NCI-H146 treated with DMSO at 0.1 percent for 48 hours (cell line): ENCODE measurements around the gene KNG1.
"Not testable (repeated sequence)": the region's sequence is repeated elsewhere in the genome, so short reads cannot be mapped to it uniquely, and the experiment has no call there.

Experiments
- DNase-seq: peaks from one replicate; lab custom pipeline; 2025; ENCODE audit not compliant: unreplicated experiment; lab: John Stamatoyannopoulos, UW

KNG1 gene

DNA sequence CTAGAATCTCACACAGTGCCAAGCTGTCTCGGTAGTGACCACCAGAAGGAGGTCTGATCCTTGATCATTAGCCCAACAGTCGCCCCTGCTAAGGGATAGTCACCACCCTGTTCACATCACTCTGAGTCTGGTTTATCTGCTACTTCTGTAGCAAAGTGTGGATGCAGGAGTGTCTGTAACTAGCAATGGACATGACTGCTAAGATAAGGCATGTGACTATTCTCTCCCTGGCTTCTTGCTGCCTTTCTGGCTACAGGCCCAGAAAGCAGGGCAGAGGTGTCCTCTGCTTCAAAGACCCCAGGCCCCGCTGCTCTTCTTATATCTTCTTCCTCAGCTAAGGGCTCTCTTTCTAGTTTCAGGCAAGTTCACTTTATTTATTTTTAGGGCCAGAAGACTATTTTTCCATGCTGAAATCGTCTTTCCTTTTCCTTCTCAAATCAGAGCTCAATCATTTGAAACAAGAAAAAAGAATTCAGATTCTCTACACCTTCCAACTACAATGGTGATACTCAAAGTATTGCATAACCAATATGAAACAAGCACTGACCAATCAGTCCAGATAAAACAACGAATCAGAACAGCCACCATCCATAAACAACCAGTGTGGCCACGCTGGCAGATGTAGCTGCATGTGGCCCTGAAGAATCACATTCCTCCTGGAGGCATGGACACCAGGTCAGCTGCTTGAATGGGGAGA, 8.0 kb upstream of the KNG1 start:
- DNase-seq = no peak

DNA sequence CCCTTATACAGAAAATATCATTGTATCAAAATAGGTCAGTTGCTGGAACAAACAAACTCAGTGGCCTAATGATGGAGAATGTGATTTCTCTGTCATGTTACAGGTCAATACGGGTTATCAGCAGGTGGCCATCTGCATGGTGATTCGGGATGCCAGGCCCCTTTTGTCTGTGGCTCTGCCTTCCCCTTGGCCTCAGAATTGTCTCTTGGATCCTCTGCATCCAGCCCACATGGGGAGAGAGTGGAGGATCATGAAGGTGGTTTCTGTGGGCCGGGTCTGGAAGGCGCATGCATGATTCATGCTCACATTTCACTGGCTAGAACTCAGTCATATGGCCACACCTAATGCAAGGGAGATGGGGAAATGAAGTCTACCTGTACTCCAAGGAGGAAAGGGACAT, 6.5 kb upstream of the KNG1 start:
- DNase-seq = not testable (repeated sequence)

DNA sequence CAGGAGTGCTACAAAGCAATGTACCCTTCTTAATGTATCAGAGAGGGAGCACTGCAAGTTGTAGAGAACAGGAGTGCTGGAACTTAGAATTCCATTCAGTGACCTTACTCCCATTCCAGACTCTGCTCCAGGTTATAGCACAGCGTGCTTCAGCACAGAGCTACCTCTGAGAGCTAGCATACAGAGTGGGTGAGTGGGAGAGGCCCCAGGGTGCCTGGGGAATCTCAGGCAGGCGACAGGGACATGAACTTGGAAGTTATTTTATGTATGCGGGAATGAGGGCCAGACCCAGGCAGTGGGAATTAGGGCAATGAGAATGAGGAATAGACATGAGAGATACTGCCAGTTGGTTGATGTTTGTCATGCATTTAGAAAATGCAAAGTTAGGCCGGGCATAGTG, 3.7 kb upstream of the KNG1 start:
- DNase-seq = no peak

DNA sequence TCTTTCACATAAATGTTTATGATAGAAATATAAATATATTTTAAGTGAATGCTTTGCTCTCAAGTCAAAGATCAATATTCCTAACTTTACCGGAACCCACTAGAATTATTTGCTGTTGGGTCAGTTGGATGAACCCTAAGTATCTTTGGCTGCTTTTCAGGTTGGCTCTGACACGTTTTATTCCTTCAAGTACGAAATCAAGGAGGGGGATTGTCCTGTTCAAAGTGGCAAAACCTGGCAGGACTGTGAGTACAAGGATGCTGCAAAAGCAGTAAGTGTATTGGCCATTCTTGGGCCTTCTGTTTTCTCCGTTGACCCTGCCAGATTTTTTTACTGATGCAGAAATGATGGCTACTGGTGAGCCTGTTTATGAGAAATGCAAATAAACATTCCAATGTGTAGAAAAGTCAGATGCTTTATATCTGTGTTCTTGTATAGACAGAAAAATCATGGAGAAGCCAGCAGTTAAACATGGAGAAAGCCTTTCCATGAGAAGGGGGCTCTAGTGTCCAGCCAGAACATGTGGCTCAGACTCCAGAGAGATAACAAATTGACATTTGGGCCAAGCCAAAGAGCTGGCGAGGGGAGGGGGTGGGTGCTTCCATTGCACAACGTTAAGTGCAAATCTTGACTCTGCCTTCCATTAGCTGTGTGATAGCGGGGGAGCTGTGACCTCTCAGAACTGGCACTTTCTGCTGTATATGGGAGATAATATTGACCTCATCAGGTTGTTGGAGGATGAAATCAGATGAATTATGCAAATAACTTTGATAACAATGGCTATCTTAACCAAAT, 3.0 kb downstream of the KNG1 start:
- no peak for DNase-seq

DNA sequence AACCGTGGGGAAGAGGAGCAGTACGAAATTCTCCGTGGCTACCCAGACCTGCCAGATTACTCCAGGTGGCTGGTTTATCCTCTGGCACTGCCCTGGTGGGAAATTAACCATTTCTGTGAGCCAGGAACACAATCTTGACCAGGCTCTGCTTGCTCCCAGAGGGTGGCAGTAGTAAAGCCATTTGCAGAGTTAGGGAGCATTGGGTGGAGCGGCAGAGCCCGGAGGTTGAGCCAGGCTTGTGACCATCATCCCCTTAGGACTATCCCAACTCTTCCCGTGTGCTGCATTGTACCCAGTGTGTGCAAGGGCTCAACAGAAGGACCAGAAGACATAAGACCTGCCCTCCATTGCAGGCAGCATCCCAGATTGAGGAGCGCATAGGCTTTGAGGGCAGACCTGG, 5.3 kb downstream of the KNG1 start:
- DNase-seq = no peak

DNA sequence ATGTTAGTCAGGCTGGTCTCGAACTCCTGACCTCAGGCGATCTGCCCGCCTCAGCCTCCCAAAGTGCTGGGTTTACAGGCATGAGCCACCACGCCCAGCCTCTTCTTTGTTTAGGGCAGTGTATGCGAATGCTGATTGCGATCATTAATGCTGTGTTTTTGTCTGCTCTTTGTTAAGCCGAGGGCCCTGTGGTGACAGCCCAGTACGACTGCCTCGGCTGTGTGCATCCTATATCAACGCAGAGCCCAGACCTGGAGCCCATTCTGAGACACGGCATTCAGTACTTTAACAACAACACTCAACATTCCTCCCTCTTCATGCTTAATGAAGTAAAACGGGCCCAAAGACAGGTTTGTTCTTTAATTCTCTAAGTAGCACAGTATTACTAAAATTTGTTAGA, 7.8 kb downstream of the KNG1 start:
- no peak for DNase-seq

DNA sequence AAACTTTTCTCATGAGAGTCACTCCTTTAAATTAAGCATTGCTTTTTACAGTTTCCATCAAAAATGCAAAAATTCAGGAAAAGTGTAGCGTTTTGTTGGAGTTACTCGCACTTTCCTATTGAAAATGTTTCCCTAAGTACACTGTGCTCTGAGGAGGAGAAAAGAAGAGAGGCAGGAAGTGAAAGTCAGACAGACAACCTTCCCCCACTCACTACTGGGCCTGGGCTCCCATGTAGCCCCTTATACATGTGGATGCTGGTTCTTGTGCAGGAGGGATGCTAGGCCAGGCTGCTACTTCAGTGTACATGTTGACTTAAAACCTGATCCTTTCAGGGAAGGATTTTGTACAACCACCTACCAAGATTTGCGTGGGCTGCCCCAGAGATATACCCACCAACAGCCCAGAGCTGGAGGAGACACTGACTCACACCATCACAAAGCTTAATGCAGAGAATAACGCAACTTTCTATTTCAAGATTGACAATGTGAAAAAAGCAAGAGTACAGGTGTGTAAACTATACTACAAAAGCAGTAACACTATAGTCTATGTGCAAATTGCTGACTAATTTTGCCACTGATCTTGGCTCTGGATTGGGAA, 15.1 kb downstream of the KNG1 start:
- no peak for DNase-seq

DNA sequence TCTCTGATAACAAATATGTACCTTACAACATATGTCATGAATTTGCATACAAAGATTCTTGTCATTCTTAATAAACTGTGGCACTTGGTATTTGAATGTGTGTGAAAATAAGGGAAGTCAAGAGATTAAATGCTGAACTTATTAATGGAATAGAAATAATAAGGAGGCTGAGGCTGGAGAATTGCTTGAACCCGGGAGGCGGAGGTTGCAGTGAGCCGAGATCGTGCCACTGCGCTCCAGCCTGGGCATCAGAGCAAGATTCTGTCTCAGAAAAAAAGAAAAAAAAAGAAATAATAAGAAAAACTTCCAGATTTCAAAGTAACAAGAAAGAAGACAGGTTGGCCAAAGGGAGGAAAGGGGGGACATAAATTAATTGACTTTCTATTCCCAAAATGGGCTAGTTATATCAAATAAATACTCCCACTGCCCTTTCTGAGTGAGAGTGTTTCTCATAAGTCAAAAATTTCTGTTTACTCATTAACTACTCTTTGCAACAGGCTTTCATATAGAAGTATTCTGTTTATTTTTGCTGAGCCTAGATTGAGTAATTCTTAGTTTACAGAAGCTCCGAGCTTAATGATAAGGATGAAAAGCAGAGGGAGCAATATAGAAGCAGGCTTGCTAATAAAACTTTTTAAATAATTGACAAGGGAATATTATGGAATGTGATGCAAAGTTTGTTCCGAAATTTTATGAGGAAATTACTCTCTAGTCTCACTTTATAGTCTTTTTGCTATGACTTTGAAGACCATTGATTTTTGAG, 25.6 kb downstream of the KNG1 start:
- DNase-seq = no peak

DNA sequence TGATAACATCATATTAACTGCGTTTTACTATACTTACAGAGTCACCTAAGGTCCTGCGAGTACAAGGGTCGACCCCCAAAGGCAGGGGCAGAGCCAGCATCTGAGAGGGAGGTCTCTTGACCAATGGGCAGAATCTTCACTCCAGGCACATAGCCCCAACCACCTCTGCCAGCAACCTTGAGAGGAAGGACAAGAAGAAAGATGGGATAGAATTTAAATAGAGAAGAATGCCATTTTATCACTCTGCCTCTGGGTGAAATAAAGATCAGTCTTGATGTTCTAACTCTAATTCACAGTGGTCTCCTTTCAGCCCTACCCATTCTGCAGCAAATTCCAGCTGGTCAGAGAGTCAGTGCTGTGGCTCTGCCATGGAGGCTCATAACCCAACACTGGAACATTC, 26.5 kb downstream of the KNG1 start:
- no peak for DNase-seq

DNA sequence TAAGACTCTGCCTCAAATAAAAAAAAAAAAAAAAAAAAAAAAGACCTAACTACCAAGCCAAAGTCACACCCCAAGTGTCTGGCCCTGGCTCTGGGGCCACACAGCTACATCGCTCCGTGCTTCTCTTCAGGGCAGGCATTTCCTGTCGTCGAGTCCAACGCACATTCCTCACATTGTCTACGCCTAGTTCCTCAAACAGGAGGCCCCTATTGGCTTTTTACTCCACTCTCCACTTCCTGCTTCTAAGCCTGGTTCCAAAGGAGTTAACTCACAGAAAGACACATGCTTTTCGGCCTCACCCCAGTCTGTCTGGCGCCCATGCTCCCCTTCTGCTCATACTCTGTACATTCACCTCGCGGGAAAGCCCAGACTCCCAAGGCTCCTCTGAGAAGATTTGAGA, 28.8 kb downstream of the KNG1 start:
- DNase-seq = no peak

DNA sequence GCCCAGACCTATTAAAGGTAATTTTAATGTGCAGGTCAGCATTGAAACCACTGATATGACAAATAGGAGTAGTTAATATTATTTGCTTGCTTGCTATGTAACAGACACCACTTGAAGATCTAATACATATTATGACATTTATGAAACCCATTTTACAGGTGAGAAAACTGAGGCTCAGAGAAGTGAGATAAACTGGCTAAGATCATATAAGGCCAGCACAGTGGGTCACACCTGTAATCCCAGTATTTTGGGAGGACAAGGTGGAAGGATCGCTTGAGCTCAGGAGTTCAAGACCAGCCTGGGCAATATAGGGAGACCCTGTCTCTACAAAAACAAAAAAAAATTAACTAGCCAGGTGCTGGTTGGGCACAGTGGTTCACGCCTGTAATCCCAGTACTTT, 33.2 kb downstream of the KNG1 start:
- DNase-seq = no peak

DNA sequence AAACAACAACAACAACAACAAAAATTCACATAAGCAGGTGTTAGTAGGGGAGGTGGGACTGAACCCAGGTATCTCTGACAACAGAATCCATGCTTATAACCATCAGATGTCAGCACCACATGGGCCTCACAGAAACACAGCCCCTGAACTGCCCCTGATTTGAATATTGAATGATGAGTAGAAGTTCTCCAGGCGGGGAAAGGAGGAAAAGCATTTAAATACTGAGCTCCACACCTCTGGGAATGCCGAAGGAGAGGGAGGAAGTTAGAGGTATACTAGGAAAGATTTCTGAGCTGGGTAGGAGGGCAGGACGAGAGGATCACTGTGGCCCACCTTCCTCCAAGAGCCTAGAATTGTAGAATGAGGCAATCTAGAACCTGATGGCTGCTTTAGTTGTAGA, 34.3 kb downstream of the KNG1 start:
- DNase-seq = no peak

DNA sequence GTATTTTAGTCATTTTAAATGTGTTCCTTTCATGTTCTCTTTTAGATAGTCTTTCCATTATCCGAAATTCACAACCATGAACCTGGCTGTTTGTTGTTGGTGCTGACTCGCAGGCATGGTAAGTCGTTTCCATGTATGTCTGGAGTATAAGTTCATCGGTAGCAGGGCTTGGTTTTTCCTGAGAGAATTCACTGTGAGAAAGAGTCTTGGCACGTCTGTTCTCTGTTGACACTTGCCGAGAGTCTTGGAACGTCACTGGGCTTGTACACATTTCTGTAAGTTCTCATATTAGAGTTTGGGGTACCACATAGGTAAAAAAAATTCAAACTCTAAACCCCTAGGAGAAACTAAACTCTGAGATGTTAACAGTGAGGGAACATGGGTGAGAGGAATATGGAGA, 36.8 kb downstream of the KNG1 start:
- DNase-seq = no peak

DNA sequence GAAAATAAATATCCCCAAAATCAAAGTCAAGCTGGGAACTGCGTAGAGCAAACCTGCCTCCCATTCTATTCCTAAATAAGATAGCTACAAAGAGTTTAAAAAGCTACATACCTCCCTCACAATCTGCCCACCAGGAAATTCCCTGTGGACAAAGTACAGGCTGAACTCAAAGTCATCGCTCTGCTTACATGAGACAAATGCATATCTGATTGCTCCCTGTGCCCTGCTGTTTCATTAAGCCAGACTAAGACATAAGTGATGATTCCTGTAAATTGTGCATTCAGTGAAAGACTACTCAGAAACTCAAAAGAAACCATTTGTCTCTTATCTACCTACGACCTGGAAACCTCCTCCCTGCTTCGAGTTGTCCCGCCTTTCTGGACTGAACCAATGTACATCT, 37.7 kb downstream of the KNG1 start:
- no peak for DNase-seq

DNA sequence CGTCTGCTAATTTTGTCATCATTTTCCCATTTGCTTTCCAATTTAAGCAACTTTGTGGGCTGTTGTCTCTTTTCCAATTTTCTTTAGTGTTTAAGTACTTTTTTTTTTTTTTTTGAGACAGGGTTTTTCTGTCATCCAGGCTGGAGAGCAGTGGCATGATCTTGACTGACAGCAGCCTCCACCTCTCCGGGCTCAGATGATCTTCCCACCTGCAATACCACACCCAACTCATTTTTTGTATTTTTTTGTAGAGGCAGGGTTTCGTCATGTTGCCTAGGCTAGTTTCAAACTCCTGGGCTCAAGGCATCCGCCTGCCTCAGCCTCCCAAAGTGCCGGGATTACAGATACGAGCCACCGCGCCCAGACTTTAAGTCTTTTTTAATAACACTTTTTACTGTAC, 40.1 kb downstream of the KNG1 start:
- DNase-seq = no peak

DNA sequence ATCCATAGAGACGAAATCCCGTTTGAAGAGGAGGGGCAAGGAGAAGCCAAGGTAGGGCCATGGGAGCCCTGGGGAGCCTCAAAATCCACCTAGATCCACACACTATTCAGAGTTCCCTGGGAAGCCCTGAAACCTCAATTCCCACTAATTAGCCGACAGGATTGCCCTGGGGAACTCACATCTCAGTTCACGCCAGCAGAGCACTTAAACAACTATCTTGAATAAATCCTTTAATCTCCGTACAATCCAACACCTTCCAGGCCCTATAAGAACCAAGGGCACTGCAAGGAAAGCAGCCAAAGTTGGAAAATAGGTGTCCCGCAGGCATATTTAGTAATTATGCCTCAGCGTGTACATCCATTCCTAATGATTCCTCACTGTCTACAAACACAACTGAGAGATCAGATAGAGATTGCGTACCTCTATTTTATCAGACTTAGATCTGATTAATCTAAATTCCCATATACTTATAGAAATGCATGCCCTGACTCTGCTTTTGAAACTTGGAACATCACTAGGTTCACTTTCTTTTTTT, 40.6 kb downstream of the KNG1 start:
- no peak for DNase-seq

DNA sequence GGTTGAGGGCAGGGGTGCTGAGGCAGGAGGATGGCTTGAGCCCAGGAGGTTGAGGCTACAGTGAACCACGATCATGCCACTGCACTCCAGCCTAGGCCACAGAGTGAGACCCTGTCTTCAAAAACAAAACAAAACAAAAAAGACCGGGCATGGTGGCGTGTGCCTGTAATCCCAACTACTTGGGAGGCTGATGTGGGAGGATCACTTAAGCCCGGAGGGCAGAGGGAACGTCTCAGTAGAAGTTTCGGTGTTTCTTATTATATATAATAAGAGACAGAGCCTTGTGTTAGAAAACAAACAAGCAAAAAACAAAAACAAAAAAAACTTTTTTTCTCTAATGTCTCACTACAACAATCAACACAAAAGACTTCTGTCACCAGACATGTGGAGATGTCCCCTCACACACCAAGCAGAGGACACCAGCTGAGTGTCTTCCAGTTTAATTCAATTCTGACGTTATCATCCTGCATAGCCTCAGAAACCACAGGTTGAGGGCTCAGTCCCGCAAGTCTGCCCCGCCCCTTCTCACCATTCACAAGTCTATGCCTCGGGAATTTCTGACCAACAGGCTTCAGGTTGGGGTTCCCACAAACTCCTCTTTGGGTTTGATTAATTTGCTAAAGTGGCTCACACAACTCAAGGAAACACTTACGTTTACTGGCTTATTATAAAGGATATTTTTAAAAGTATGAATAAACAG, 42.2 kb downstream of the KNG1 start:
- DNase-seq = no peak

DNA sequence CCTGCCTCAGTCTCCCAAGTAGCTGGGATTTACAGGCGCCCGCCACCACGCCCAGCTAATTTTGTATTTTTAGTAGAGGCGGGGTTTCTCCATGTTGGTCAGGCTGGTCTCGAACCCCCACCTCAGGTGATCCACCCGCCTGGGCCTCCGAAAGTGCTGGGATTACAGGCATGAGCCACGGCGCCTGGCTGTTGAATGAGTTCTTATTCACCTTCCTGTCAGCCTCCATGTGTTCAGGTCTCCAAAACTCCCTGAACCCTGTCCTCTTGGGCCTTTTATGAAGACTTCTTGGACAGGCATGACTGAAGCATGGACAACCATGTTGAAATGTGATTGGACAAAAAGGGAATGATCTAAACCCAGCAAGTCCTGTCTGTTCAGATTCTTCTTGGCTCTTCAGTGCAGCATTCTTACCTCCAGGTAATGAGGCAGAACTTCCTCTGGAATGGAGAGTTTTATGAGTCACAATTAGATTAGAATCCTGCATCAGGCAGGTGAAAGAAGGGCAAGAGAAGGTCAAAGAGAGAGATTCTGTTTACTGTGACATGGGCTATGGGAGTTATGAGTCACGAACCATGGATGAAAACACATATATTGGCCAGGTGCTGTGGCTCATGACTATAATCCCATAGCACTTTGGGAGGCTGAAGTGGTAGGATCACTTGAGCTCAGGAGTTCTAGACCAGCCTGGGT, 43.1 kb downstream of the KNG1 start:
- DNase-seq = no peak

DNA sequence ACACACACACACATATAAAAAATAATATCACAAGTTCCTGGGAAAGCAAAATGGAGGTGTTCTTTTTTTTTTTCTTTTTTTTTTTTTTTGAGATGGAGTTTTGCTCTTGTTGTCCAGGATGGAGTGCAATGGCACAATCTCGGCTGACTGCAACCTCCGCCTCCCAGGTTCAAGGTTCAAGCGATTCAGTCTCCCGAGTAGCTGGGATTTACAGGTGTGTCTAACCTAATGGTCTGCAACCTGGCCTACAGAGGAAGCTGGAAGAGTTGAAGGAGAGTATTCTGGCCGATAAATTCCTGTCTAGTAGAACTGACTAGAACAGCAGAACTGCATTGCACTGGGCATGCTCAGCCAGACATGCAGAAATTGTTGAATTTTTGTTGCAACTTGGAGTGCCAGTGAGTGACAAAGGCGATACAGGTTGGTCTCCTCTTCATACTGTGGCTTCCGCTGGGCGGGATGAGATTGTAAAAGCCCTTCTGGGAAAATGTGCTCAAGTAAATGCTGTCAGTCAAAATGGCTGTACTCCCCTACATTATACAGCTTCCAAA, 43.8 kb downstream of the KNG1 start:
- no peak for DNase-seq

DNA sequence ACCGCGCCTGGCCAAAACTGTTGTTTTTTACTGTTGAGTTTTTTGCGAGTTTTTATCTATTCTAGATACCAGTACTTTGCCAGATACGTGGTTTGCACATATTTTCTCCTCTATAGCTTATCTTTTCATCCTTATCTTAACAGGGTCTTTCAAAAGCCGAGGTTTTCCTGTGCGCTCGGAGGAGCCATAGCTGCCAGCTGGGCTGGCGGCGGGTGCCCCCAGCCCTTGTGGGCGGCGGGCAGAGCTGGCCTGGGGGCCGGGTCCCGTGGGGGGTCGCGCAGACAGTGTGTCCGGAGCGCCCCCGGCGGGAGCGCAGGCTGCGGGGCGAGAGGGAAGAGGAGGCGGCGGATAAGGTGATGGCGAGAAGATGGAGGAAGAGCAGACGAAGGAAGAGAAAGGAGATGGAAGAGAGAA, 55.1 kb downstream of the KNG1 start:
- DNase-seq = no peak
